Fibroblast of peridontal ligament (primary cell): ENCODE results near the gene TPSD1.
"Not testable (repeated sequence)": the region's sequence is repeated elsewhere in the genome, so short reads cannot be mapped to it uniquely, and the experiment has no call there.

ENCODE experiments used
- DNase-seq: peaks from one replicate; pipeline ENCODE4 v3.0.0-alpha.2; 2010; ENCODE audit errors: extremely low read depth

TPSD1 gene

DNA sequence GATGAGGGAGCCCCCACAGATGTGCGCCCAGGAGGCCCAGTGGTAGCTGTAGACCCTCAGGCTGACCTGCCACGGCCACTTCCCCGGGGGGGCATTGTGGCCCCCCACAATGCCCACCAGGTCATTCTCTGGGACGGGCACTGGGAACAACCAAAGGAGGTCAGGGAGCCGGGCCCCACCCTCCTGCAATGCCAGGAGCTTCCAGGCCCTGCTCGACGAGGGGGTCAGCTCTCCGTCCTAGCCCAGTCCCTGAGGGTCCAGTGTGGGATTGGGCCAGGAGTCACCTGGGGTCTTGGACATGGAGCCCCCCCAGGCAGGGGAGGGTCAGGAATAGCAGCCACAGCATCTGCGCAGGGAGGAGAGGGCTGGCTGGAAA lies 7.0 kb downstream of the TPSD1 start:
- no peak for DNase-seq

DNA sequence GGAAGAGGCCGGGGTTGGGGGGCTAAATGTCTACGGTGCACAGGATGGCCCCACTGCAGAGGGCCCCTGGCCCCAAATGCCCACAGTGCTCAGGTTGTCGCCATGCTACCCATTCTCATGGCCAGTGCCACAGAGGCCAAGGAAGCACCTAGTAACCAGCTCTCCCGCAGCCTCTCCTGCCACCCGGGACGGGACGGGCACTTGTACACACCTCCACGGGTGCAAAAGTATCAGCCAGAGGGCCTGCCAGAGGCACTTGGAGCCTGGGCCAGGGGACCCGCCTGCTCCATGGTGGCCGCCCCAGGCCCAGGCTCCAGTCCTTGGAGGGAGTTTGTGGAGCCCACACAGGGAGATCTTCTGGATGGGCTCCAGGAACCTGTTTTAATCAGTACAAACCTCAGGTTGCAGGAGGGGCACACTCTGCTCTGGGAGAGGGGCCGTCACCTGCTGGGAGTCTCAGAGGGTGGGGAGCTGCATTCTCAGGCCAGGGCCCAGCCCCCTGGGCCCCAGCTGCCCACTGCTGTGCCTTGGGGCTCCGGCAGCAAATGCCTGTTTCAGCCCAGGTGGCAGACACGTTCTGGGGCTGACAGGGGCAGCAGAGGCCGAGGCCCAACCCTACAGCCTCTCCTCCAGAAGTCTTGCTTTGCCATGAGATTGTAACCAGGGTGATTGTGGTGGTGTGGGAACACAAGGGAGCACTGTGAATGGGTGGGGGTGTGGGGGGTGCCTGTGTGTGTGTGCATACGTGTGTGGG lies 7.9 kb downstream of the TPSD1 start:
- no peak for DNase-seq

DNA sequence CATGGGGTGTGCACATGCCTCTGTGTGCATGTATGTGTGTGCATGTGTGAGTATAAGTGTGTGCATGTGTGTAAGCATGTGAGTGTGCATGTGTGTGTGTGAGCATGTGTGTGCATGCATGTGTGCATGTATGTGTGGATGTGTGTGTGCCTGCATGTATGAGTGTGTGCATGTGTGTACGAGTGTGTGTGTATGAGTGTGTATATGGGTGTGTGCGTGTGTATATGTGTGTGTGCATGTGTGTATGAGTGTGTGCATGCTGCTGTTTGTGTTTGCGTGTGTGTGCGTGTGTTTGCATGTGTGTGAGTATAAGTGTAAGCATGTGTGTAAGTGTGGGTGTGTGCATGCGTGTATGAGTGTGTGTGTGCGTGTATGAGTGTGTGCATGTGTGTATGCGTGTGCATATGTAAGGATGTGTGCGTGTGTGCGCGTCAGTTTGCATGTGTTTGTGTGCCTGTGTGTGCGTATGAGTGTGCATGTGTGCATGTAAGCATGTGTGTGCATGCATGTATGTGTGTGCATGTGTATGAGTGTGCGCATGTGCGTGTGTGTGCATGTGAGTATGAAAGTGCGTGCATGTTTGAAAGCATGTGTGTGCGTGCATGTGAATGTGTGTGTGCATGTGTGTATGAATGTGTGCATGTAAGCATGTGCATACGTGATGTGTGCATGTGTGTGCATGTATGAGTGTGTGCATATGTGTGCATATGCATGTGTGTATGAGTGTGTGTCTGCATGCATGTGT lies 8.6 kb downstream of the TPSD1 start:
- no peak for DNase-seq

DNA sequence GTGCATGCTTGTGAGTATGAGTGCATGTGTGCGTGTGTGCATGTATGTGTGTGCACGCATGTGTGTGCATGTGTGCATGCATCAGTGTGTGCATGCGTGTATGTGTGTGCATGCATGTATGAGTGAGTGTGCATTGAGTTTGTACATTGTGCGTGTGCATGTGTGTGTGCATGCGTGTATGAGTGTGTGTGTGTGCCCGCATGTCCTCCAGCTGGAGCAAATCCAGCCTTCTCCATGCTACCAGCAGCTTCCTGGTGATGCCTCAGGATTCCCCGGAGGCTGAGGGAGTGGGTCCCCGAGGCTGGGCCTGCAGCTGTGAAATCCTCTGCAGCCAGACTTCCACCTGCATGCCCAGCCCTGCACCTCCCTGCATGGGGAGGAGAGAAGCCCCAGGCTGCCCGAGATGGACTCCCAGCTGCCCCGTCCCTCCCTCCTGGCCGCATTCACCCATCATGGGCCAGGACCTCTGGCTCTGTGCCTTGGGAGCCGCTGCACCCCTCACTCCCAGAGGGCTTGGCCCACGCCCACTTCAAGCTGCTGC lies 9.3 kb downstream of the TPSD1 start:
- DNase-seq = no peak

DNA sequence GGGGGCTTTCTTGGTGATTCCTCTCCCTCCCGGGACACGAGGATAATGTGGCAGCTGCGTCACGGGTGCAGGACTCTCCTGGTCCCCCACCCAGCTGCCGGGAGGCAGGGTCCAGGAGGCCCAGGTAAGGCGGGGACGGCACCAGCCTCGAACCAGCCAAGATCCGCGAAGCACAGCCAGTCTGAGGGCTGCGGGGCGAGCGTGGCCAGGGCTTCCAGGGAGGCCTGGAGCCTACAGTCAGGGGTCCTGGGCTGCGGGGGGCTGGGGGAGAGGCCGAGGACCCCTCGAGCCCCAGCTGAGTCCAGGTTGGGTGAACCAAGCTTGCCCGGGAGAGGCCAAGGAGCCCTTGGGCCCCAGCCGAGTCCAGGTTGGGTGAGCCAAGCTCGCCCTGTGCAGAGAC lies 10.0 kb downstream of the TPSD1 start:
- DNase-seq = no peak

DNA sequence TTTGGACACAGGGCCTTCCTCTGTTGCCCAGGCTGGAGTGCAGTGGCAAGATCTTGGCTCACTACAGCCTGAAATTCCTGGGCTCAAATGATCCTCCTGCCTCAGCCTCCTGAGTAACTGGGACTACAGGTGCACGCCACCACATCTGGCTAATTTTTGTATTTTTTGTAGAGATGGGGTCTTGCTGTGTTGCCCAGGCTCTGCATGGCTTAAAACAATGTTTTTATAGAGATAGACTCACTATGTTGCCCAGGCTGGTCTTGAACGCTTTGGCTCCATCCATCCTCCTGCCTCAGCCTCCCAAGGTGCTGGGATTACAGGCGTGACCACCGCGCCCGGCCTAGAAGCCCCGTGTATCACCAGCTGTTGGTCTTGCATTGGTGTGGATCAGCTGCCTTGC lies 13.5 kb downstream of the TPSD1 start:
- not testable (repeated sequence) for DNase-seq

DNA sequence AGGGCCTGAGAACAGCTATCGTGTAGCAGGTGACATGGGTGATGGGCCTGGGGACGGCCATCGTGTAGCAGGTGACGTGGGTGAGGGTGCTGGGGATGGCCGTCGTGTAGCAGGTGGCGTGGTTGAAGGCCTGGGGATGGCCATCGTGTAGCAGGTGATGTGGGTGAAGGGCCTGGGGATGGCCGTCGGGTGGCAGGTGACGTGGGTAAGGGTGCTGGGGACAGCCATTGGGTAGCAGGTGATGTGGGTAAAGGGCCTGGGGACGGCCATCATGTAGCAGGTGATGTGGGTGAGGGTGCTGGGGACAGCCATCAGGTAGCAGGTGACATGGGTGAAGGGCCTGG lies 15.5 kb downstream of the TPSD1 start:
- DNase-seq = no peak

DNA sequence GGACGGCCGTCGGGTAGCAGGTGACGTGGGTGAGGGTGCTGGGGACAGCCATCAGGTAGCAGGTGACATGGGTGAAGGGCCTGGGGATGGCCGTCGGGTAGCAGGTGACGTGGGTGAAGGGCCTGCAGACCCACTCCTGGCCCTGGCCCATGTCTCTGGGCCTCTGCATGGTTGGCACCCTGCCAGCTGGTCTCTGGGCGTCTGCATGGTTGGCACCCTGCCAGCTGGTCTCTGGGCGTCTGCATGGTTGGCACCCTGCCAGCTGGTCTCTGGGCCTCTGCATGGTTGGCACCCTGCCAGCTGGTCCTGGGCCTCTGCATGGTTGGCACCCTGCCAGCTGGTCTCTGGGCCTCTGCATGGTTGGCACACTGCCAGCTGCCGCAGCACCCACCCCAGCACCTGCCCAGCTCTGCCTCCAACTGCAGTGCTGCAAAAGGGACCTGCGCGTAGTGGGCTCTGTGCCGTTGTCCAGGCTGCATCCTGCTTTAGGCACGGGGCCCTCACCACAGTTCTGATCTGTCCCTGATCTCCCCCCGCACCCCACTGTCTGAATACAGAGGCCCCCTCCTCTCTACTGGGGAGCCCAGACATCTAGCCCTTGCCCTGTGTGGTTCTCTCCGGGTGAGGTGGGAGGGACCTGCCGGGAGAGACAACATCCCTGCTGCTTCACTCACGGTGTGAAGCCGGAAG lies 16.0 kb downstream of the TPSD1 start:
- peak; percentile 3 for DNase-seq

DNA sequence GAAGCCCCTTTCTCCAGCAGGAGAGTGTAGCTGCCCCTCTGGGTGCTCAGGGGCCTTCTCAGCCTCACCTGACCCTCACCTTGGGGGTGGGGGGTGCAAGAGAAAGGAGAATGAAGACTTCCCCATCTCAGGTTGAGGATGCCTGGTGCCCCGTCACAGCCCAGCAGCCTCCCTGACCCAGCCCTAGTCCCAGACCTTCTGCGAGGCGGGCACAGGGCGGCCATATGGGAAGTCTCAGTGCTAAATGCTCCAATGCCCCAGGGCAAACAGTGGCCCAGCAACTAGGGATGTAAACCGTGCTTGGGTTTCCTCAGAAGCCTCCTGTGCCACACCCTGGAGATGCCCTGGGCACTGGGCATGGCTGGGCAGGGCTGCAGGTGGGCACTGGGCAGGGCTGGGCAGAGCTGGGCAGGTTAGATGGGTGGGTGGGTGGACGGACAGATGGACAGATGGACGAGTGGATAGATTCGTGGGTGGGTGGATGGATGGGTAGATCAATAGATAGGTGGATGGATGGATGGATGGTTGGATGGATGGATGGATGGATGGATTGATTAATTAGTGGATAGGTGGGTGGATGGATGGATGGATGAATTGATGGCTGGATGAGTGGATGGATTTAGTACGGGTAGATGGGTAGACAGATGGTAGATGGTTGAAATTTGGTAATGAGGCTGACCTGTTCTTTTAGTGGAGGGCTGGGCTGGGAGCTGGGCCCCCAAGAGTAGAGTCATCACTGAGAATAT lies 16.8 kb downstream of the TPSD1 start:
- no peak for DNase-seq

DNA sequence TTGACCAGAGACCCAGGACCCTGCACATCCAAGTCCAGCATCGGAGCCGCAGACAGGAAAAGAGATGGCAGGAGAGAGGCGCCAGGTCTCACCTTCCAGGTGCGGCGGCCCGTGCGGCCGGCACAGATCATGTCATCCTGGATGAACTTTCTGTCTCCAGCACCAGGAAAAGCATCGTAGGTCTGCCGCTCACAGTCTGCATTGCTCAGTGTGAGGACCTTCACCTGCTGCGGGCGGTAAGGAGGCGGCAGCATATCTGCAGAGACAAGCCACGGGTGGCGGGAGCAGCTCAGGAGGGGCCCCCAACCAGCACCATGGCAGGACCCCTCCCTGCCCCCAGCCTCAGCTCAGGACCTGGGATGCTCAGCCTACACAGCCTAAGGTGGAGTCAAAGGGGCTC lies 17.9 kb downstream of the TPSD1 start:
- no peak for DNase-seq

DNA sequence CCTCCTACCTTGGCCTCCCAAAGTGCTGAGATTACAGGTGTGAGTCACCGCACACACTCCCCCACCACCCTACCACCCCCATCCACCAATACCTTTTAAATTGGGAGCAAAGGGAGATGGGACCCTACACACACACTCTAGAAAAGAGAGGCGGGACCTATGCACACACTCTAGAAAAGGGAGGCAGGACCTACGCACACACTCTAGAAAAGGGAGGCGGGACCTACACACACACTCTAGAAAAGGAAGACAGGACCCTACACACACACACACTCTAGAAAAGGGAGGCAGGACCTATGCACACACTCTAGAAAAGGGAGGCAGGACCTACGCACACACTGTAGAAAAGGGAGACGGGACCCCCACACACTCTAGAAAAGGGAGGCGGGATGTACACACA lies 18.9 kb downstream of the TPSD1 start:
- DNase-seq = no peak

DNA sequence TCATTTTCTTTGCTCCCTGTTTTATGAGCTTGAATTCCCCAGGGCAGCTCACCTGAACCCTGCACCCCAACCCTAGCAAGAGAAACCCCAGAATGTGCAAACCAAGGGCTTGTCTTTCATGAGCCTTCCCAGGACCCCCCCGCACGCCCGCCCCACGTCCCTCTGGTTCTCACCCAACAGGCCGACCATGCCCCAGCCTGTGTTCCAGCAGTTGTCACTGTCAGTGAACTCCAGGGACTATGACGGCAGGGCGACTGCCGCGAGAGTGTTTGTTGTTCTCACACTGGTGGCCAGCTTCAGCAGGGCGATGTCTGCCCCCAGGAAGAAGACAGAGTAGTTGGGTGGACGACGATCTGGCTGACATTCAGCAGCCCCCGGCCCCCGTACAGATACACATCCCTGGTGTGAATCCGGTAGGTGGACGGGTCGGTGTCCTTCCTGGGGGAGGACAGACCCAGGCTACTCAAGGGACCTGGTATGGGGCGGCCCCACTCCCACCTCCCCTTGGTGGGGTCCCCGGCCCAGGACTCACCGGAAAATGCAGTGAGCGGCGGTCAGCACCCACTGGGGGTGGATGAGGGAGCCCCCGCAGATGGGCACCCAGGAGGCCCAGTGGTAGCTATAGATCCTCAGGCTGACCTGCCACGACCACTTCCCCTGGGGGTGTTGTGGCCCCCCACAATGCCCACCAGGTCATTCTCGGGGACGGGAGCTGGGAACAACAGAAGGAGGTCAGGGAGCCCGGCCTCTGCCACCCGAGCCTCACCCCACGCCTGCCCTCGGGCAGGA lies 20.1 kb downstream of the TPSD1 start:
- no peak for DNase-seq

DNA sequence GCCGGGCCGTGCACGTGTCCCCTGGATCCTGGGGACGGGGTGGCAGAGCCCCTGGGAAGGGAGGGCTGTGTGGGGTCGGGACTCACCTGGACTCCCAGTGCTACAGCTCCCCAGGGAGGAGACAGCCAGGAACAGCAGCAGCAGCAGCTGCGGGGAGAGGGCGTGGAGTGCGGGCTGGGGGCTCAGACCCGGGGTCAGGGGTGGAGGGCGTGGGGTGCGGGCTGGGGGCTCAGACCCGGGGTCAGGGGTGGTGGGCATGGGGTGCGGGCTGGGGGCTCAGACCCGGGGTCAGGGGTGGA lies 20.7 kb downstream of the TPSD1 start:
- no peak for DNase-seq

DNA sequence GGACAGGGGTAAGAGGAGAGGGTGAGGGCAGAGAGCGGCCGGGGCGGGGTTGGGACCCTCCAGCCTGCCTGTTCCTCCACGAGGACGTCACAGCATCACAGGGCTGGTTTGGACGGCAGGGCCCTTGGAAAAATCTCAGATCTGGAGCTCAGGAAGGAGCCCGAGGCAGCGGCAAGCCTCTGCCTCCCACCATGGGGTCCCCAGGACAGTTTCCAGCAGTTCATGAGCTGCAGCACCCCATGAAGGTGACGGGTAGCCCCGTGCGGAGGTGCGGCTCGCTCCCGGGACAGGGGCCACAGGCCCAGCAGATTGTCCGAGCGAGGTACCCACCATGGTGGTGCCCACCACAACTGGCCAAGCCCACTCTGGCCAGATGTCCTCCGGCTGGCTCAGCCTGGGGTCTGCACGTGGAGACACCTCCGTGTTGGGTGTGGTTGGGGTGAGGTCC lies 21.3 kb downstream of the TPSD1 start:
- no peak for DNase-seq

DNA sequence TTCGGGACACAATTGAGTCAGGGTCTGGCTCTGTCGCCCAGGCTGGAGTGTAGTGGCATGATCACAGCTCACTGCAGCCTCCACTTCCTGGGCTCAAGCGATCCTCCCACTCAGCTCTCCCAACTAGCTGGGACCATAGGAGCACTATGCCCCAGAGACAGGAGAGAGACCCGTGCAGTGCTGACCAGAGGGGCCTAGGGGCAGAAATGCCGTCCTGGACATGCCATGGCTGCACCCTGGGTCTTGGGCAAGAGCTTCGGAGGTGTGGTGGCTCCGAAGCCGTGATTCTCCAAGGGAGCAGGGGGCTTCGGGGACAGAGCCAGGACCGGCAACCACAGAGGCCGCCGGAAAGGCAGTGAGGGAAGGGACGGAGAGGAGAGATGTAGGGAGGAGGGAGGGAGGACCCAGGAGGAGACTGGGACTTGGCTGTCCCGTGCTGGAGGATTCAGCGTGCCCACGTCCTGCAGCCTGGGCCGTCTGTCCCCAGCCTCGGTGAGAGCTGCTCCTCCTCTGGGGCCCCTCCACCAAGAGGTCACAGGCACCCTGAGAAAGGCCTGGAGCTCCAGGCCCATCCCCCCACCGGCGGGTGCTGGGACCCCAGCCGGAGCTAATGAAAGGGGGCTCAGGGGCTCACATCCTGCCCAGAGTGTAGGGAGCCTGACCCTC lies 21.9 kb downstream of the TPSD1 start:
- DNase-seq = no peak

DNA sequence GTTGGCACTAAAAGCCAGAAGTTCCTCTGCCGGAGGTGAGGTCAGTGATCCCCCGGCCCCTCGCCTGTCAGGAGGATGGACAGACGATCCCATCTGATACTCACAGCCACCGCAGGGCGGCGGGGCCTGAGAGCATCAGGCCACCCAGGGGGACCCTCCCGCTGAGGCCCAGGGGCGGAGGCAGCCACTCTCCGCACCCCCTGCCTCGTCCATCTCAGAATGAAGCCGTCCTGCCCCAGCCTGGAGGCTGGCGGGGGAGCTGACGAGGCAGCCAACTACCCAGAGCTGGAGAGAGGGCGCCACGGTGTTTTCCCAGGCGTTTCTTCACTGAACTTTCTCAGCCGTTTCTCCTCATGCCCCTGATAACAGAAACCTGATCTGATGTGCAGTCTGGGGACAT lies 22.6 kb downstream of the TPSD1 start:
- DNase-seq = no peak

DNA sequence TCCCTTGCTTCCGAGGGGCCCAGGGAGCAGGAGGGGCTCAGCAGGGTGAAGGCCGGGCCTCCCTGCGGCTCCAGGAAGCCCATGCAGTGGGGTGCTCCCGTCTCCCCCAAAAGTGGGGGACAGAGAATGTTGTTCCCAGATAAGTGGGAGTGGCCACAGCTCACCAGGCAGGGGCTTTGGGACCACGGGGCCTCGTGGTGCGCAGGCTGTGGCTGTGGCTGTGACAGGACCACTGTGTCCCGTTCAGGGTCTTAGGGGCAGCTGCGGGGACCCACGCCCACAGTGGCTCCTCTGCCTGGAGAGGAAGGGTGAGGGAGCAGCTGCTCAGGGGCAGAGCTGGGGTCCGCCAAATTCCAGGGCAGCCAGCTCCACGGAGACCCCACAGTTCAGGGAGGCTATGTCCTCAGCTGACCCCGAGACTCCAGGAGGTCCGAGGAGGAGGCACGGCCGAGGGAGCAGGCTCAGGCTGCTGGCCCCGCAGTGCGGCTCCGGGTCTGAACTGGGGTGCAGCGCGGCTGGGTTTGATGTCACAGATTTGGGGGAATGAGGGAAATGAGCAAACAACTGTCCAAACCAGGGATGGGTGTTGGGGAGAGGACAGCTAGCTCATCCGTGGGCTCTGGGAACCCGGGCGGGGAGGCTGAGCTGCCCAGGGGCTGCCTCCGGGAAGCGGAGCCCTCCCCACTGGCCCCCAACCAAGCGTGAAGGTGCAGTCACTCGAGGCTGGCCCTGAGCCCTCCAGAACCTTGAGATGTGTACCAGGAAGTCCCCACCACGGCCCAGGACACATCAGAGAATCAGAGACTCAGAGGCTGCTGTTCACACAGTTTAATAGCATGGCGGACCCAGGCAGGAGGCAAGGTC lies 23.4 kb downstream of the TPSD1 start:
- DNase-seq = no peak

DNA sequence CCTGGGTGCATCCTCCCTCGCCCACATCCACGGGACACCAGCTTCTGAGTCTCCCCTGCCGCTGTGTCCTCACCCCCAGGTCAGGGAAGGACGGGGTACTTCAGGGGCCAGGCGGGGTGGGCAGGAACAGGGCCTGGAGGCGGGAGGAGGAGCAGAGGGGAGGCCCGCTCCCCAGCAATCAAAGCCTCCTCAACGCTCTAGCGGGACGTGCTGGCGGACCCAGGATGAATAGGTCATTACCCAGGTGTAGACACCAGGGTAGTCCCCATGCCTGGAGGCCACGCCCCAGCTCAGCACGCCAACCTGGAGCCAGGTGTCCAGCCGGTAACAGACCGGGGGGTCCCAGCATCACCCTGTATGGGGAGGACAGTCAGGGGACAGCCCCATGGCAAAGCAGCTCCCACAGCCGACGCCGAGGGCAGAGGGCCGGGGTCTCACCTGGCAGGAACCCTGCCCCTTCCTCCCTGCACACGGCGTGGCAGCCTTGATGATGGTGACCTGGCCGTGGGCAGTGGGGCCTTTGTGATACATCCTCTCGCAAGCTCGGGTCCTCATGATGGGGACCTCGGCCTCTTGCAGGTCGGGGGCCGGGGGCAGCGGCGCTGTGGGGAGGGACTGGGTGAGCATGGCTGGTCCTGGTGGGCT lies 24.2 kb downstream of the TPSD1 start:
- DNase-seq = no peak

DNA sequence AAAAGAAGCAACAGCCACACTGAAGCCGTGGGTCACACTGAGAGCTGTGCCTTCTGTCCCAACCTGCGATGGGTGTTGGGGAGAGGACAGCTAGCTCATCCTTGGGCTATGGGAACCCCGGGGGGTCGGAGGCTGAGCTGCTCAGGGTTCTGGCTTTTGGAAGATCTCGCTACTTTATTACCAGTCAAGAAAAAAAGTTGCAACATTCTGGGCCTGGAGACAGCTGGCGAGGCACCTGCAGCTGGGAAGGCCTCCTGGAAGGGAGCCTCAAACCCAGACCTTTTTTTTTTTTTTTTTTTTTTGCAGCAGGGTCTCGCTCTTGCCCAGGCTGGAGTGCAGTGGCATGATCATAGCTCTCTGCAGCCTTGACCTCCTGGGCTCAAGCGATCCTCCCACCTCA lies 24.9 kb downstream of the TPSD1 start:
- no peak for DNase-seq
